ENCODE results near the gene SCG3. TPM values are rescaled to one million over a fixed set of nuclear protein-coding genes. Genes with fewer than 3 reads are reported as not detected.

SCG3 gene
- total and polyA plus RNA-seq, 9 donors: 0.04 to 0.74 (median 0.23) TPM; not detected in 1

GRCh38 chr15:51724673-51725072 lies 43.4 kb downstream of the SCG3 start:
- Histone ChIP-seq H3K9me3 (replicated peaks; ENCODE audit: control insufficient read depth, low read depth, low read length) (no peaks in the 10 kb centered on the region), H3K4me1 (ENCODE audit: control insufficient read depth, insufficient read depth, low read length) (peaks cover 4% of the 10 kb centered on the region), H3K4me3 (ENCODE audit: low read length) (no peak overlapping the region), H3K36me3 (ENCODE audit: control insufficient read depth, insufficient read depth, low read length) (no peaks in the 10 kb centered on the region), H3K27ac (ENCODE audit: low read length) (no peak overlapping the region), H3K27me3 (ENCODE audit: control insufficient read depth, insufficient read depth, low read length) (no peaks in the 10 kb centered on the region)
- WGBS (ENCODE audit: insufficient coverage): no CpG with 5 or more reads among the region's 1 CpG
- DNase-seq: peak; percentile 35

GRCh38 chr15:51726302-51727073 lies 45.2 kb downstream of the SCG3 start:
- Histone ChIP-seq H3K9me3 (replicated peaks; ENCODE audit: control insufficient read depth, low read depth, low read length) (no peaks in the 10 kb centered on the region), H3K27me3 (ENCODE audit: control insufficient read depth, insufficient read depth, low read length) (no peaks in the 10 kb centered on the region), H3K27ac (ENCODE audit: low read length) (no peak overlapping the region), H3K4me3 (ENCODE audit: low read length) (no peak overlapping the region), H3K4me1 (ENCODE audit: control insufficient read depth, insufficient read depth, low read length) (peaks cover 6% of the 10 kb centered on the region), H3K36me3 (ENCODE audit: control insufficient read depth, insufficient read depth, low read length) (no peaks in the 10 kb centered on the region)
- peak; percentile 68 for DNase-seq
- 26% methylated on average over 5 of the region's 5 CpGs for WGBS (ENCODE audit: insufficient coverage)

- DNase-seq: no peak
- 83% methylated on average over 3 of the region's 4 CpGs for WGBS (ENCODE audit: insufficient coverage)
- Histone ChIP-seq H3K4me3 (ENCODE audit: low read length) (no peak overlapping the region), H3K4me1 (ENCODE audit: control insufficient read depth, insufficient read depth, low read length) (peaks cover 11% of the 10 kb centered on the region), H3K27me3 (ENCODE audit: control insufficient read depth, insufficient read depth, low read length) (no peaks in the 10 kb centered on the region), H3K9me3 (replicated peaks; ENCODE audit: control insufficient read depth, low read depth, low read length) (no peaks in the 10 kb centered on the region), H3K36me3 (ENCODE audit: control insufficient read depth, insufficient read depth, low read length) (no peaks in the 10 kb centered on the region), H3K27ac (ENCODE audit: low read length) (no peak overlapping the region)
These were observed 46.0 kb downstream of the SCG3 start for GRCh38 chr15:51727141-51727897.

GRCh38 chr15:51731549-51732267 lies 50.4 kb downstream of the SCG3 start:
- H3K4me3 ChIP-seq (ENCODE audit: low read length): no peak overlapping the region
- H3K27me3 ChIP-seq (ENCODE audit: control insufficient read depth, insufficient read depth, low read length): no peaks in the 10 kb centered on the region
- no peaks in the 10 kb centered on the region for H3K36me3 ChIP-seq (ENCODE audit: control insufficient read depth, insufficient read depth, low read length)
- H3K4me1 ChIP-seq (ENCODE audit: control insufficient read depth, insufficient read depth, low read length): peaks cover 7% of the 10 kb centered on the region
- H3K27ac ChIP-seq (ENCODE audit: low read length): peak overlapping the region; percentile 64
- no peaks in the 10 kb centered on the region for H3K9me3 ChIP-seq (replicated peaks; ENCODE audit: control insufficient read depth, low read depth, low read length)
- peak; percentile 78 for DNase-seq
- 43% methylated on average over 2 of the region's 5 CpGs for WGBS (ENCODE audit: insufficient coverage)

- Histone ChIP-seq H3K27ac (ENCODE audit: low read length) (no peak overlapping the region), H3K27me3 (ENCODE audit: control insufficient read depth, insufficient read depth, low read length) (no peaks in the 10 kb centered on the region), H3K4me3 (ENCODE audit: low read length) (no peak overlapping the region), H3K9me3 (replicated peaks; ENCODE audit: control insufficient read depth, low read depth, low read length) (no peaks in the 10 kb centered on the region), H3K36me3 (ENCODE audit: control insufficient read depth, insufficient read depth, low read length) (no peaks in the 10 kb centered on the region), H3K4me1 (ENCODE audit: control insufficient read depth, insufficient read depth, low read length) (peaks cover 7% of the 10 kb centered on the region)
- no peak for DNase-seq
- WGBS (ENCODE audit: insufficient coverage): 74% methylated on average over 2 of the region's 2 CpGs
These were observed 51.3 kb downstream of the SCG3 start for GRCh38 chr15:51732646-51733045.

GRCh38 chr15:51735228-51736010 lies 54.1 kb downstream of the SCG3 start:
- H3K36me3 ChIP-seq (ENCODE audit: control insufficient read depth, insufficient read depth, low read length): no peaks in the 10 kb centered on the region
- WGBS (ENCODE audit: insufficient coverage): 60% methylated on average over 1 of the region's 5 CpGs
- no peak overlapping the region for H3K4me3 ChIP-seq (ENCODE audit: low read length)
- peaks cover 13% of the 10 kb centered on the region for H3K4me1 ChIP-seq (ENCODE audit: control insufficient read depth, insufficient read depth, low read length)
- no peak overlapping the region for H3K27ac ChIP-seq (ENCODE audit: low read length)
- no peaks in the 10 kb centered on the region for H3K9me3 ChIP-seq (replicated peaks; ENCODE audit: control insufficient read depth, low read depth, low read length)
- no peak for DNase-seq
- no peaks in the 10 kb centered on the region for H3K27me3 ChIP-seq (ENCODE audit: control insufficient read depth, insufficient read depth, low read length)

GRCh38 chr15:51736069-51736468 lies 54.8 kb downstream of the SCG3 start:
- no CpG with 5 or more reads among the region's 3 CpGs for WGBS (ENCODE audit: insufficient coverage)
- DNase-seq: no peak
- Histone ChIP-seq H3K9me3 (replicated peaks; ENCODE audit: control insufficient read depth, low read depth, low read length) (no peaks in the 10 kb centered on the region), H3K4me1 (ENCODE audit: control insufficient read depth, insufficient read depth, low read length) (peaks cover 13% of the 10 kb centered on the region), H3K36me3 (ENCODE audit: control insufficient read depth, insufficient read depth, low read length) (no peaks in the 10 kb centered on the region), H3K27me3 (ENCODE audit: control insufficient read depth, insufficient read depth, low read length) (no peaks in the 10 kb centered on the region), H3K4me3 (ENCODE audit: low read length) (no peak overlapping the region), H3K27ac (ENCODE audit: low read length) (no peak overlapping the region)

- peak overlapping the region; percentile 68 for H3K4me3 ChIP-seq (ENCODE audit: low read length)
- peak; percentile 41 for DNase-seq
- H3K9me3 ChIP-seq (replicated peaks; ENCODE audit: control insufficient read depth, low read depth, low read length): no peaks in the 10 kb centered on the region
- no peaks in the 10 kb centered on the region for H3K36me3 ChIP-seq (ENCODE audit: control insufficient read depth, insufficient read depth, low read length)
- 1% methylated on average over 41 of the region's 69 CpGs for WGBS (ENCODE audit: insufficient coverage)
- H3K27me3 ChIP-seq (ENCODE audit: control insufficient read depth, insufficient read depth, low read length): no peaks in the 10 kb centered on the region
- H3K4me1 ChIP-seq (ENCODE audit: control insufficient read depth, insufficient read depth, low read length): peaks cover 9% of the 10 kb centered on the region
- H3K27ac ChIP-seq (ENCODE audit: low read length): peak overlapping the region; percentile 35
These were observed 55.6 kb downstream of the SCG3 start for GRCh38 chr15:51736751-51737521.
